Colonic mucosa (tissue), 4 donors: ENCODE data around the gene MSANTD3. TPM values are rescaled to one million over a fixed set of nuclear protein-coding genes. Genes with fewer than 3 reads are reported as not detected.

Experiments
- DNase-seq: peaks from one replicate; pipeline ENCODE4 v3.0.0-alpha.2; 2020
- H3K27ac ChIP-seq: fragments of 200-600 bp; one replicate; pipeline ENCODE4 v1.8.0; 2021
- H3K27me3 ChIP-seq: fragments of 200-600 bp; one replicate; pipeline ENCODE4 v1.8.0; 2021
- H3K36me3 ChIP-seq: fragments of 200-600 bp; one replicate; pipeline ENCODE4 v1.8.0; 2021
- H3K4me1 ChIP-seq: fragments of 200-600 bp; one replicate; pipeline ENCODE4 v1.8.0; 2021; ENCODE audit warnings: mild to moderate bottlenecking
- H3K4me3 ChIP-seq: fragments of 200-600 bp; one replicate; pipeline ENCODE4 v1.8.0; 2021
- H3K9ac ChIP-seq, 2 donors: one replicate each; pipeline ENCODE4 v1.7.0; 2013; ENCODE audit warnings: control low read depth in 2 of 2, low read depth in 2 of 2, low read length in 2 of 2
- H3K9me3 ChIP-seq: fragments of 200-600 bp; one replicate; pipeline ENCODE4 v1.8.0; 2021
- CTCF ChIP-seq: fragments of 200-600 bp; IDR thresholded peaks from one replicate; pipeline ENCODE4 v1.8.0; 2022; ENCODE audit warnings: antibody characterized with exemption, mild to moderate bottlenecking
- intact Hi-C: fragments of 100-400 bp; cut with DNase I; formaldehyde crosslinking; loops from one replicate; pipeline ENCODE4 v1.14.1; 2022
- total RNA-seq, 2 donors: library from RNA; stranded (reverse); fragmentation: NEBNext Ultra II Directional in 1 of 2; extraction: Animal tissue kit (Norgen Biotek cat#: 25700) in 1 of 2; gene quantifications; one replicate each; pipeline ENCODE4 v1.2.1, GENCODE V29; 2021
- donor health status: healthy.
- donor health status: DM: no; HTN: no; CAD: no.
- donor health status: DM: no; HTN: no; CAD: no.

The MSANTD3 gene
- total RNA-seq, 2 donors from 2014 or later: 9.1 to 11.7 TPM

GRCh38 chr9:100441911-100442361 lies 15.0 kb downstream of the MSANTD3 start:
- Histone ChIP-seq H3K27ac (no peak overlapping the region), H3K9me3 (no peaks in the 10 kb centered on the region), H3K4me3 (no peak overlapping the region), H3K4me1 (no peaks in the 10 kb centered on the region), H3K27me3 (no peaks in the 10 kb centered on the region), H3K36me3 (no peaks in the 10 kb centered on the region), H3K9ac (no peak overlapping the region)
- intact Hi-C loops: no loop called here
- no peak for DNase-seq
- TF ChIP-seq CTCF: no peak

GRCh38 chr9:100443781-100444768 lies 17.1 kb downstream of the MSANTD3 start:
- Histone ChIP-seq H3K9me3 (no peaks in the 10 kb centered on the region), H3K9ac (no peak overlapping the region), H3K4me3 (no peak overlapping the region), H3K27me3 (no peaks in the 10 kb centered on the region), H3K4me1 (no peaks in the 10 kb centered on the region), H3K36me3 (no peaks in the 10 kb centered on the region), H3K27ac (no peak overlapping the region)
- no peak for DNase-seq
- intact Hi-C loops: no loop called here
- TF ChIP-seq CTCF: no peak

GRCh38 chr9:100445161-100445902 lies 18.4 kb downstream of the MSANTD3 start:
- Histone ChIP-seq H3K4me1 (no peaks in the 10 kb centered on the region), H3K9me3 (no peaks in the 10 kb centered on the region), H3K27ac (no peak overlapping the region), H3K27me3 (no peaks in the 10 kb centered on the region), H3K9ac (no peak overlapping the region), H3K36me3 (no peaks in the 10 kb centered on the region), H3K4me3 (no peak overlapping the region)
- no peak for TF ChIP-seq CTCF
- intact Hi-C loops: no loop called here
- DNase-seq: no peak

DNA sequence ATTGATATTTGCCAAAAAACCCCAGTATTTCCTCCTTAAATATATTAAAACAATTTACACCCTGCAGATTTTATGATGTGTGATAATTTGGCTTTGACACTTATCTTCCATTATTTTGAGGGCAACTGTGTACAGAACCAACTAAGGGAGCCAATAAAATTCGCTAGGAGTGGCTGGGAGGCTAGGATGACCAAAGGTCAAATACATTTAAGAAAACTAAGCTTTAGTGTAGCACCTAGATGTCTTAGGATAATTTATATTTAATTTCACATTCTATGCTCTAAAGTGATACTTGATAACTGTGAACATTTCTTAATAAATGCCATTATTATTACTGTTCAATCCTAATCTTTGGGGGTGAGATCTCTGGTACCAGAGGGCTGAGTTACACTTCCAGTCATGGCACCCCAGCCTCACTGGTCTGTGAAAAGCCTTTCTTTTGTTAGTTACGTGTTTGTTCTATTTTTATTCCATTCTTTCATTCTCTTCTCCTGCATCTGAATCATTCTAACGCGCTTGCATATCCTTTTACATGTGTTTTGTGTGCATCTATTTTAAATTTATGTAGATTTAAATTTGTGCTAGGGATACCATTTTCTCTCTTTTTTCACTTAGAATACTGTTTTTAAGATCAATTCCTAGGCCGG lies 19.1 kb downstream of the MSANTD3 start:
- Histone ChIP-seq H3K9ac (no peak overlapping the region), H3K4me3 (no peak overlapping the region), H3K27me3 (no peaks in the 10 kb centered on the region), H3K9me3 (no peaks in the 10 kb centered on the region), H3K4me1 (no peaks in the 10 kb centered on the region), H3K36me3 (no peaks in the 10 kb centered on the region), H3K27ac (no peak overlapping the region)
- no peak for TF ChIP-seq CTCF
- intact Hi-C loops: no loop called here
- peak; percentile 27 for DNase-seq

GRCh38 chr9:100447041-100447440 lies 20.1 kb downstream of the MSANTD3 start:
- intact Hi-C loops: no loop called here
- no peak overlapping the region for H3K9ac ChIP-seq

More at GRCh38 chr9:100447041-100447440, 20.1 kb downstream of the MSANTD3 start:
- H3K4me1 ChIP-seq: no peaks in the 10 kb centered on the region
- H3K27ac ChIP-seq: no peak overlapping the region
- no peaks in the 10 kb centered on the region for H3K9me3 ChIP-seq
- no peak overlapping the region for H3K4me3 ChIP-seq
- no peaks in the 10 kb centered on the region for H3K27me3 ChIP-seq
- TF ChIP-seq CTCF: no peak
- DNase-seq: no peak
- no peaks in the 10 kb centered on the region for H3K36me3 ChIP-seq
